Lung microvascular endothelial cell (primary cell): ENCODE results near the gene GTF2H4. TPM values are rescaled to one million over a fixed set of nuclear protein-coding genes. Genes with fewer than 3 reads are reported as not detected.
A peak's percentile ranks its signal among the peaks of the same experiment; 100 is the strongest.

Experiments used
- DNase-seq, 2 donors: peaks; one replicate each; pipeline versions ENCODE4 v3.0.0 to v3.0.0-alpha.2; 2010; ENCODE audit warnings: low read depth in 2 of 2
- total RNA-seq: library from RNA; depleted of rRNA; stranded (reverse); fragments of >200 nt; gene quantifications from 2 replicates; pipeline ENCODE4 v1.2.1, GENCODE V29; 2014

GTF2H4 gene
- total RNA-seq, 1 donor from 2014 or later, result 12.9 TPM

DNA sequence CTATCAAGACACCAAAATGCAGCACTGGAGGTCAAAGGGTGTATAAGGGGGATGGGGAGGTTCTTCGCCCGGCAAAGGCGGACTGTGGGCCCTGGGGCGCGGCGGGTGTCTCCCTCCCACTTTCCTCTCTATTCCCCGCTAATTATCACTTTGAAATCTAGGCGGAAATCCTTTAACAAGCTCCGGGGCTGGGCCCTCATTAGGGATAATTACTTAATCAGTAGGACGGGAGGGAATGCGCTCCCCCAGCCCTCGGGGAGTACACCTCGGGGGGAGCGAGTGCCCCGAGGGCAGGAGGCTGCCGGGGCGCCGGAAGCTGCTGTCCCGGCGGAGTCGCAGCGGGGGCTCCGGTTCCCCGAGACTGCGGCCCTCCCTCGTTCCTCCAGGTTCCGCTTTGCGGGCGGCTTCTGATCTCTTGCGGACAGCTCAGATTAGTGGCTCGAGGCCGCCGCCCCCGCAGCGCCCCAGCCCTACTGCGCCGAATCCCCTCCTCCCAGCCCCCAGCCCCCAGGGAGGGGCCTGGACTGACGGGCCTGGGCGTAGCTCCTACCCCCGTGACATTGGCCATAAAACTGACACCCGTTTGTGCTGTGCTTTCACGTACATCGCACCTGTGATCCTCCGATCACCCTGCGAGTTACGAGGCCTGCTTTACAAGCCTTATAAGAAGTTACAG lies 47.5 kb downstream of the GTF2H4 start:
- DNase-seq, result peak in 1 of 2 donors; percentile 19

DNA sequence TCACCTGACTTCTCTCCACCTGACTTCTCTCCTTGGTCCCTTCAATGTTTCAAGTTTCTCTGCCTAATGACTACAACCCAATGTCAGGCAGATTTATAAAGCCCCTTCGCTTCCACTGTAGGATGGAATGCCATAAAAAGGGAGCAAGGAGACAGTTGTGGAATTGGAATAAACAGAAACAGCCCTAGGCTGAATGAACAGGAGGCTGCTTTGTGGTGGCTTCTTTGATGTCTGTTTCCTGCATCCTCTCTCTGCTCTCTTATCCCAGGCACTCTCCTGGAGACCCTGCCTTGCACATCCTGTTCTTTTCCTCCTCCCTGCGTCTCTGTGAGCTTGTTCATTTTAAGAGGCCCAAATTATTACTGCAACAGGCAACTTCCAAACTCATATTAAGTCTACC lies 49.7 kb downstream of the GTF2H4 start:
- DNase-seq, result no peak

DNA sequence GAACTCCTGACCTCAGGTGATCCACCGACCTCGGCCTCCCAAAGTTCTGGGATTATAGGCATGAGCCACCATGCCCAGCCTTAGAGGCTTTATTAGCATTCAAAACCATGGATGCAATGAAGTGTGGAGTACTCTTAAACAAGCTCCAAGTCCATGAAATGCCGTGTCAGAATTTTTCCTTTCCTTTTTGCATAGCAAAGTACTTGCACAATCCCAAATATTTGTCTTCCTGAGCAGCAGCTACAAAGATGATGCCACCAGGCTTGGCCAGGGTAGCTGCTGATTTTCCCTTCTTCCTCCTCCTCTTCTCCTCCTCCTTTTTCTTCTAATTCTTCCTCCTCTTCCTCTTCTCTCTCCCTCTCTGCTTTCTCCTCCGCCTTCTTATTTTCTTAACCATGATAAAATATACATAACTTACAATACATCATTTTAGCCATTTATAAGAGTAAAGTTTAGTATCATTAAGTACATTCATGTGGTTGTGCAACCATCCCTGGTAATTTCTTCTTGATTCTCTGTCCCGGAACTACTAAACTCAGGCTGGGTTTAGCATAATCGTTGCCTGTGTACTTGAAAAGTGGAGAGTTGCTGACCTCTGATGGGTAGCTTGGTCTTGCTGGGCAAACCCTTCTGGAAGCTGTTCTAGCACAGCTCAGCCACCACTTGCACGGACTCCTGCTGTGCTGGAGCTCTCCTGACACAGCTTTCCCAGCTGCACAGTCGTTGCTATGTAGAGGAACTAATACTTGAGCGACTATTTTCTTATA lies 53.1 kb downstream of the GTF2H4 start:
- no peak for DNase-seq

DNA sequence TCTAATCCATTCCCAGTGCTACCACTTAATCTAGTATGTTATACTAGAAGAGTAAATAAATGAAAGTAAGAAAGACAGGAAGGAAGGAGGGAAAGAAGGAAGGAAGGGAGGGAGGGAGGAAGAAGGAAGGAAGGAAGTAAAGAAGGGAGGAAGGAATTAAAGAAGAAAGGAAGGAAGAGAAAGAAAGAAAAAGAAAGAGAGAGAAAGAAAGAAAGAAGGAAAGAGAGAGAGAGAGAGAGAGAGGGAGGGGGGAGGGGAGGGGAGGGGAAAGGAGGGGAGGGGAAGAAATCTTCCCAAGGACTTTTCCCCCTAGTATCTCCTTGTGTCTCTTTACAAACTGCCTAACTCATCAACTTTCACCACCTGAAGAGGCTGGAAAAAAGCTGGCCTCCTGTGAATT lies 54.7 kb downstream of the GTF2H4 start:
- DNase-seq, result no peak

DNA sequence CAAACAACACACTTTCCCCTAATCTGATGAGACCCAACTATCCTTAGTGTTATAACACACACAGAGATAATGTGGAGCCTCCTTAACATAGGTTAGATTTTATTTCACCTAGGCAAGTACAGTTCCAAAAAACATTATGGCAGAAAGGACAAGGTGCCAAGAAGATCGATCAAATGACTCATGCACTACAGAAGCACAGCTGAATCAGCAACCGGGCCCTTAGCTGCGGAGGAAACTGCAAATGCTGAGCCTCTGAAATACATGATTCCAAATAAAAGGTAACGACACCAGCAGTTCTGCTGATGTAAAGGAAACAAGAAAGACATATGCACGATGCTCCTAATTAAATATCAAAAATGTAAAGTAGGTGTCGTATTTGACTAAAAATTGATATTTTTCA lies 55.6 kb downstream of the GTF2H4 start:
- DNase-seq, result peak in 1 of 2 donors; percentile 12

Other genes with a start within 250 kb of the GTF2H4 start
- gene DHX16, start 235.2 kb upstream of the GTF2H4 start, total RNA-seq, result 25.1 and 32.5 TPM in 2 replicates
- gene PPP1R18, start 221.6 kb upstream of the GTF2H4 start, total RNA-seq, result 31.5 and 33.6 TPM in 2 replicates
- gene NRM, start 217.2 kb upstream of the GTF2H4 start, total RNA-seq, result 1.6 and 2.2 TPM in 2 replicates
- gene MDC1, start 190.9 kb upstream of the GTF2H4 start, total RNA-seq, result 3.0 and 4.1 TPM in 2 replicates
- 267 and 311 TPM in 2 replicates for gene TUBB, start 187.9 kb upstream of the GTF2H4 start, total RNA-seq
- gene FLOT1, start 165.5 kb upstream of the GTF2H4 start, total RNA-seq, result 48.8 and 56.2 TPM in 2 replicates
- 72.6 and 148 TPM in 2 replicates for gene IER3, start 163.7 kb upstream of the GTF2H4 start, total RNA-seq
- gene DDR1, start 23.7 kb upstream of the GTF2H4 start, total RNA-seq, result 4.8 and 6.3 TPM in 2 replicates
- 13.9 and 15.5 TPM in 2 replicates for gene VARS2, start 6.0 kb downstream of the GTF2H4 start, total RNA-seq
- not detected in 2 replicates for gene SFTA2, start 24.0 kb downstream of the GTF2H4 start, total RNA-seq
- gene MUCL3, start 32.8 kb downstream of the GTF2H4 start, total RNA-seq, result not detected in 2 replicates
- not detected in 2 replicates for gene MUC21, start 75.5 kb downstream of the GTF2H4 start, total RNA-seq
- gene MUC22, start 102.3 kb downstream of the GTF2H4 start, total RNA-seq, result not detected in 2 replicates
- not detected in 2 replicates for gene C6orf15, start 204.4 kb downstream of the GTF2H4 start, total RNA-seq
- gene PSORS1C1, start 206.6 kb downstream of the GTF2H4 start, total RNA-seq, result 2.6 and 6.7 TPM in 2 replicates
- under 0.01 TPM in 1 of 2 replicates, not detected in the other for gene CDSN, start 212.2 kb downstream of the GTF2H4 start, total RNA-seq
- gene PSORS1C2, start 230.9 kb downstream of the GTF2H4 start, total RNA-seq, result not detected in 2 replicates
- gene CCHCR1, start 249.6 kb downstream of the GTF2H4 start, total RNA-seq, result 7.7 and 8.7 TPM in 2 replicates